ENCODE measurements around the gene SLC7A1.

SLC7A1 gene

DNA sequence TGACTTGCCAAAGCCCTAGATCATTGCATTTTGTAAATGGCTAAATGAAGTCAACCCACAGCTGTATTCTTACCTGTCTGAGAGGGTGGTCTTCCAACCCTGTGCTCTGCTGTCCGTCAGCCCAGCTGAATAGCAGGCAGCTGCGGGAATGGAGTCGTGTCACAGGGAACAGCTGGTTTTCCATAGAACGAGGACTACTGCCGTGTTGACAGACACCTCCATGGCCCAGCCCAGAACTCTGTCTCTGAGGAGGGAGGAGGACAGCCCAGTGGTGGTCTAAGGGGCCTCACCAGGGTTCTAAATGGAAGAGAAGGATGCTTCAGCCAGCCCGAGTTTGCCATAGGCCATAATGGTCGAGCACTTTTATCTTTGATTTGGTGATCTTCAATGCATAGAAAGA, 110.7 kb downstream of the SLC7A1 start:
- no peak for DNase-seq

GRCh38 chr13:29484236-29484635, 111.3 kb downstream of the SLC7A1 start:
- DNase-seq, result no peak

- DNase-seq, result no peak
These were observed 111.9 kb downstream of the SLC7A1 start for GRCh38 chr13:29483623-29484022.

- no peak for DNase-seq
These were observed 112.3 kb downstream of the SLC7A1 start for GRCh38 chr13:29483211-29483610.

DNA sequence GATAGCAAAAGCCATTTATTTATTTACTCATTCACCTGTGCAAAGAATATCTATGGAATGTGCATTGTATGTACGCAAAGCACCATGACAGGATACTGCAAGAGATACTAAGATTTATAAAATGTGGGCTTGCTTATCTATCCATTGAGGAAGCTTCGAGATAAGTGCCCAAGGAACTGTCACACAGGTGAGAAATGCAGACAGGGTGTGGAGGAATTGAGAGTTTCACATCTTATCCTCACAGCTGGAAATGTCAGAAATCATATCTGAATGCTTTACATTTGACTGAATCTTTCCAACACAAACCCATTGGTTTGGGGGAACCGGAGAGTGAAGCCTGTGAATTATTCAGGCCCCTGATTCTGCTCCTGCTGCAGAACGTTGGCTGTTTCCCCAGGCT, 113.0 kb downstream of the SLC7A1 start:
- DNase-seq, result no peak

- no peak for DNase-seq
These were observed 113.9 kb downstream of the SLC7A1 start for GRCh38 chr13:29481603-29482002.

- DNase-seq, result no peak
These were observed 114.5 kb downstream of the SLC7A1 start for GRCh38 chr13:29480893-29481525.

DNA sequence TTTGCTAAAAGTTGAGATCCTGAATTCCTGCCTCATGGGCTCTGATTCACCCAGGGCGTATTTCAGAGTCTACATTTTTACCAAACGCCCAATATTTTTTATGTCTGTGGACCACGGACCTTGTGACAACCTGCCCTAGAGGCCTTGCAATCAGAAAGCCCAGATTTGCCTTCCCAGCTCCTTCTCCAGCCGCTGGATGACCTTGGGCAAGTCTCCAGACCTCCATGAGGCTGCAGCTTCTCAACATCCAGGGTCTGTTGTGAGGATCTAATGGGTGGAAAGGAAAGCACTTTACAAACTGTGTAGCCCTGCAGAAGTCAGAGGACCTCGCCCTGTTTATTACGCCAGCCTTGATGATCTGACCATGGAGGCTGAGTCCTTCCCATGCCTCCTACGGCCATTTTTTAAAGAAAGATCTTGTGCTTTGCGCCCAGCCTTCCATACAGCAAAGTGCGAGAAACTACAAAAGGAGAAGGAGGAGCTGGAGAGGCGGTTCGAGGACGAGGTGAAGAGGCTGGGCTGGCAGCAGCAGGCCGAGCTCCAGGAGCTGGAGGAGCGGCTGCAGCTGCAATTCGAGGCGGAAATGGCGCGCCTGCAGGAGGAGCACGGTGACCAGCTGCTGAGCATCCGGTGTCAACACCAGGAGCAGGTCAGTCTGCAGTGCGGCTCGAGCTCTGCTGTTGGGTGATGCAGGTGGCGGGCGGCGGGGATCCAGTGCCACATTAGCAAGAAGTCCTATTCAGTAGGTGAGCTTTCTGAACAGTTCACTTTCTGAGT, 115.6 kb downstream of the SLC7A1 start:
- no peak for DNase-seq

DNA sequence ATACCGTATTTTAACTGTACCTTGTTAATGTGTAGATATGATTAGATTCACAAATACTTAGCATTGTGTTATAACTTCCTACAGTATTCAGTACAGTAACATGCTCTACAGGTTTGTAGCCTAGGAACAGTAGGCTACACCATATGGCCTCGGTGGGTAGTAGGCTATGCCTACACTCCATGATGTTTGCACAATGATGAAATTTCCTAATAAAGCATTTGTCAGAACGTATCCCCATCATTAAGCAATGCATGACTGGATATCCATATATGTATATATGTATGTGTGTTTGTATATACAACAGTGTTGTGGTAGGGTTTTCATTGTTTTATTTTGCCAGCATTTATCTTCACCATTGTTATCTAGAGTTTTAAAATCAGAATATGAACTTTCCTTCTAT, 119.4 kb downstream of the SLC7A1 start:
- no peak for DNase-seq

DNA sequence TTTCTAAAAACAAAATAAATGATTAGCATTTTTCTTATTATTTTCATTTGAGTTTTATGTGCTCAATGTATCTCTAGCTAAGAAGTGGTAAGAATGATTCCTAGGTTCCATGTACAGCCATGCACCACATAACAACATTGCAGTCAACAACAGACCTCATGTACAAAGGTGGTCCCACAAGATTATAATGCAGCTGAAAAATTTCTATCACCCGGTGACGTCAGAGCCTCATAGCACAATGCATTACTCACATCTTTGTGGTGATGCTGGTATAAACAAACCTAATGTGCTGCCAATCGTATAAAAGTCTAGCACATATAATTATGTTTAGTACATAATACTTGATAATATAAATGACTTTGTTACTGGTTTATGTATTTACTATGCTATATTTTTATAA, 120.5 kb downstream of the SLC7A1 start:
- DNase-seq, result no peak

DNA sequence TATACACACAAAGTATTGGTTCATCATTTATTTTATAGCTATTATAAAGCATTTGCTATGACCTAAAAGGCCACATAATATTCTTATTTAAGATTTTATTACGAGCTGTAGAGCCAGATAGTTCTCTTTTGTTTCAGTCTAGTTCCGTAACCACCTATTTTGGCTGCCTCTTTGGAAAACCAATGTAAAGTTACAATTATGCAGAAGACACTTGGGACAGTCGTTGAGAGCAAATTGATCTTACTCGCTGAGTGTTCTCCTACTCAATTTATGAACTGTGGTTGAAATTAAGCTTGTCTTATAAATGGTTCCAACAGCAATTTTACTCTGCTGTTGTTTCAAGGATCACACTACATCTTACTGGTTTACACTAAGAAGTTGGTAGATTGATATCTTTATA, 122.3 kb downstream of the SLC7A1 start:
- DNase-seq, result no peak

- no peak for DNase-seq
These were observed 123.0 kb downstream of the SLC7A1 start for GRCh38 chr13:29472332-29472961.

GRCh38 chr13:29471551-29471950, 123.9 kb downstream of the SLC7A1 start:
- no peak for DNase-seq

- no peak for DNase-seq
These were observed 129.7 kb downstream of the SLC7A1 start for GRCh38 chr13:29465741-29466293.

- DNase-seq, result no peak
These were observed 131.3 kb downstream of the SLC7A1 start for GRCh38 chr13:29464105-29464679.

- DNase-seq, result no peak
These were observed 135.6 kb downstream of the SLC7A1 start for GRCh38 chr13:29459813-29460355.

Data from hippocampal formation (tissue), 2 donors.